GM18499 (cell line): ENCODE data around the gene SH3PXD2A.

Experiments
- ATAC-seq: cut with Tn5 transposase; IDR thresholded peaks from one replicate; pipeline ENCODE4 v1.9.1; 2021; ENCODE audit warnings: moderate number of reproducible peaks; ENCODE audit not compliant: insufficient read depth, unreplicated experiment

Gene SH3PXD2A

DNA sequence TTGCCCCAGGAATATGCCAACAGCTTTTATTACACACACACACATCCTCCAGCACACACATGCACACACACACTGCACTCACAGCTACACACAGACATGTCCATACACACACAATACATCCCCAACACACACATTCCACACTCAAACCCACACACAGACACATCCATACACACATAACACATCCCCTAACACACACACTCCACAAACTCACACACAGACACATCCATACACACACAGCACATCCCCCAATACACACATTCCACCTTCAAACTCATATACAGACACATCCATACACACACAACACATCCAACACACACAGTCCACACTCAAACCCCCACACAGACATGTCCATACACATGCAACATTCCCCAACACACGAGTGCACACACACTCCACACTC lies 19.1 kb downstream of the SH3PXD2A start:
- ATAC-seq = no peak

DNA sequence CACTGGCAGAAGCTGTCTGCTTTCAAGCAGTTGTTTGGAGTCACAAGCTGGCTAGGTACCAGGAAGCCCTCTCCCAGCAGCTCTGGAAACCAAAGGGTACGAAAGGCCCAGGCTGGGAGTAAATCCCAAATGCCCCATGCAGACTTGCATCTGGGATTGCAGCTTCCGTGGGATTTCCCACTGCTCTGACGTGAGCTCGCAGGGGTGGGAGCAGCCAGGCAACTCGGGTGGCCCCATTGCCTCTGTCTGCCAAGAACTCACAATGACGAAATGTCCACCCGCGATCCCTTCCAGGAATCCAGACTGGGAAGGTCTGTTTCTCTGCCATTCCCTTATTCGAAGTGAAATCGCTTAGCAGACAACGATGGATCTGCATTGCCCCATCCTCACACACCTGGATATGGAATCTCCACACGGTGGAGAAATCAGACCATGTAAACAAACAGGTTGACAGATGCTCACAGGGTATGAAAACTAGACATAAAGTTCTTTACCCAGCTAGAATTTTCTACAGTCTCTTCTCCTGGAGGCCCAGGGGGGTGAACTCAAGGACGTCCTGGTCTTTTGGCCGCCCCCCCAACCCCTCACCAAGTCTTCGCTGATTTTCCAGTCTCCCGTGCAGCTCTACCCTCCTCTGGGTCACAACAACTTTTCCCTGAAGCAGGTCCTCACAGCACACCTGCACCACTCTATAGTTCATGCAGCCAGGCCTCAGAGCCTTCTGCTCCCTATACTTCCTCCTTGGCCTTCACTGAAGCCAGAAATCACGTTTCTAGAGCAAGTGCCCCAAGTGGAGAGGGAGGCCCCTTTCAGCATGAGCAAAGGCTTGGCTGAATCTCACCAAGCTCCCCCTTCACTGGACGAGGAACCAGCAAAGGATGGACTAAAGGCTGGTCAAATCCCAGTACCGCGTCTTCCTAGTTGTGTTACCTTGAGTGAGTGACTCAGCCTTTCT lies 20.0 kb downstream of the SH3PXD2A start:
- ATAC-seq = no peak

DNA sequence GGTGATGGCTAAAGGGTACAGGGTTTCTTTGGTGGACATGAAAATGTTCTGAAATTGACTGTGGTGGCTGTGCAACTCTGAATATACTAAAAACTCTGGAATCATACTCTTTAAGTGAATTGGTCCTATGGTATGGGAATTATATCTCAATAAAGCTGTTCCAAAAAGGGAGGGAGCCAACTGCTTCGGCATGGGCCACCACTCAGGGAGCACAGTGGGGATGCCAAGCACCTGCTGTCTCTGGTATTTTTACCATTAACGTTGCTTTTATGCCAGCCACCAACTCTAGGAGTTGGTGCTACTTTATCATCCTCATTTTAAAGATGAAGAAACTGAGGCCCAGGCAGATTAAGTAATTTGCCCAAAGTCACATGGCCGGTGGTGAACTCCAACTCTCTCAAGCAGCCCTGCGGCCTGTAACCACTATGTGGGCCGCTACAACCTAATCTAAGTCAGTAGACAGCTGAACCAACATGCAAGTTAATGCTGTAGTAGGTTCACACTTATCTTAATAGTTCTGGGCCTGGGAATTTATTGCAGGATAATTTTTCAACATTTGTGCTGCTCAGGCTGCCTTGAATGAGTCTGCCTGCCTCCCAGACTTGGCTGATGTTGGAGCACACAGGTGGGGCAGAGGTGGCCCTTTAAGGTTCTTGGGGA lies 20.8 kb downstream of the SH3PXD2A start:
- ATAC-seq = no peak

DNA sequence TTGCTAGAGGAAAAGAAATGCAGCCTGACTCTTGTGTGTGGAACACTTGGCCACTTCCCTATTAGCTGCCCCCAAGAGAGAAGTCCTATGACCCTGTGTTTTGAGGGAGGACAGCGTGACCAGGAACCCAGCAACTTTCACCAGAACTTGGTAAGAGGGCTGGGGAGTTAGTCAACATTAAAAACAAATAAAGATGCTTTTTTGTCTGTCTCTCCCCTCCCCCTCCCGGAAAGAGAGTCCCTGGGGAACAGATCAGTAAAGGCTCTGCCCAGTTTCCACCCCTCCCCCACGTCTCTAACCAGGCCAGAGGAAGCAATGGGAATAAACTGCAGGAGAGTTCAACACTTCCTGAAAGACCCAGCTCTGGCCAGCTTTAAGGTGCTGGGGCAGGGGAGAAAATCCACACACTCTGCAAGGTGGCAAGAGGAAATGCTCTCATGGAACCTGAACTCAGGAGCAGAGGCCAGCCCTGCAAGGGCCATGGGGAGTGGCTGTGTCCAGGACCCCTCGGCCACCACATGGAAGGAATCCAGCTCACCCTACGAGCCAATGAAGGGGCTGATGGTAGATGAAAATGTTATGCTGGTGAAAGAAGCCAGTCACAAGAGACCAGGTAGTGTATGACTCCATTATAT lies 21.5 kb downstream of the SH3PXD2A start:
- ATAC-seq = no peak

DNA sequence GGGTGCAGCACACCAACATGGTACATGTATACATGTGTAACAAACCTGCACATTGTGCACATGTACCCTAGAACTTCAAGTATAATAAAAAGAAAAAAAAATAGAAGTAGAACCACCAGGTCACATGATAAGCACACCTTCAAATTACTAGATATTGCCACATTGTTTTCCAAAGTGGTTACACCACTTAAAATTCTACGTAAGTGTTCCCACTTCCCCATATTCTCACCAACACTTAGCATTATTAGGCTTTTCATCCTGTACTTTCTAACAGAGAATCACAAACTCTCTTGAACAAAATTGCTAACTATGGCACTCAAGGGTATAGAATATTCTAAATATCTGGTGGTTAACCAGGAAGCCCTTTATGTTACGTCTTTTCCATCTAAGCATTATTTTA lies 22.6 kb downstream of the SH3PXD2A start:
- ATAC-seq = no peak

DNA sequence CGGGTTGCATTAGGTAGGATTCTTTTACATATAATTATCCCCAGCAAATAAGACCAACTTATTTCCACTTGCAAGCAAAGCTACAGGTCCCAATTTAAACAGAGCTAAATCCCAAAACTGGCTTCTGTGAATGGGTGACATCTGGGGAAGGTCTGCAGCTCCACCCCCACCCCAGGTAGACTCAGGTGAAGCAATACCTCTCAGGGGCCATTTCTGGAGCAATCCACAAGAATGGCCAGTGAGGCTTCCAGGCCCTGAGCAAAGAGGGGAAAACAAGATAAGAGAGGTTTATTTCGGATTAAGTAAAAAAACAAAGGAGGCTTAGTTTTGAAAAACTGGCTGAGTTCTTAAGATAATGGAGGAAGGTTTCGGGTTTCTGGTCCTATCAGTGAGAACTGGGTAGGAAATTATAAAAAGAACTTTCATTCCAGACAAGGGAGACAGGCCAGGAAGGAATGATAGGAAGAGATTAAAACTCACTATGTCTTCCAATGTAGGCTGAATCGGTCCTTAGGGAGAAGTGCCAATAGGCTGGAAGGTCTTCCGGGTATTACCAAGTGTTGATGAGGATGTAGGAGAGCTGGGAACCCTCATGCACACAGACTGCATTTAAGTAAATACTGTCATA lies 25.4 kb downstream of the SH3PXD2A start:
- no peak for ATAC-seq

DNA sequence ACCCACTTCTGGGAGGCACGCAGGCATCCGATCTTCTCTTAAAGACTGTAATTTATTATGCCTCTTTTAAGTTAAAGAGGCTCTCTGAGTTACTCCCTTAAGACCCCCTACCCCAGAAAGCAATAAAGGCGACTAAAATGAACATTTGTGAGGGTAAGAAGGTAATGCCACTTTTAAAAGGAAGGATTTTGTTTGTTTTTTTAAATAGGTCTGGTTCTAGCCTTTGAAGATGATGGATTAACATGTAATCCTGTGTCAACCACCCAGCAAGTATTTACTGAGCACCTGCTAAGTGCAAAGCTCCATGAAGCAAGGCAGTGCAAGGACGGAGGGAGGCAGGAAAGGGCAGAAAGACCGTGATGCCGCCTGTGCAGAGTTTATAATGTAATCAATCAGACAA lies 26.1 kb downstream of the SH3PXD2A start:
- ATAC-seq = no peak

DNA sequence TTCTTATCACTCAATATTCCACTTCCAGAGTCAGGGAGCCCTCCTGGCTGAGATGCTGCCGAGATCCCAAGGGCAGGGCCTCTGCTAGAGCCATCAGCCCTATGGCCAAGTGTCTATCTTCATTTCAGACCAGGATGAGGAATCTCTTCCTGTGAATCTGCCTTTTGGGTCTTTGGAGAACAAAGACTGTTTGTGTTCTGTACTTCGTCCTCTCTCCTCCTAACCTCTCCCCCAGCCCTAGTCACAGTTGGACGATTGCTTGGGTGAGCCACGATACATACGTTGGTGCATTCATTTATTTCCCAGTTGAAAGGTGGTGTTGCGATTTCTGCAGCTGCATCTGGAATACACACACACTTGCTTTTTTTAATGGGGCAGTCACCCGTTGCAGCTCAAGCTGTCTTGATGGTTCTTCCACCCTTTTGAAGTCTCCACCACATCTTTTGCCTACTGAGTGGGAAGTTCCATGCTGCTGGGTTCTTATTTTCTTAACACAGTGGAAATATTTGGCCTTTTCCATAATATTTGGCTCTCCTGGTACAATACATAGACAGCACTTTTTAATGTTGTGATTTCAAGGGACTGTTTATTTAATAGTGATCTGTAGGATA lies 26.7 kb downstream of the SH3PXD2A start:
- ATAC-seq = no peak

DNA sequence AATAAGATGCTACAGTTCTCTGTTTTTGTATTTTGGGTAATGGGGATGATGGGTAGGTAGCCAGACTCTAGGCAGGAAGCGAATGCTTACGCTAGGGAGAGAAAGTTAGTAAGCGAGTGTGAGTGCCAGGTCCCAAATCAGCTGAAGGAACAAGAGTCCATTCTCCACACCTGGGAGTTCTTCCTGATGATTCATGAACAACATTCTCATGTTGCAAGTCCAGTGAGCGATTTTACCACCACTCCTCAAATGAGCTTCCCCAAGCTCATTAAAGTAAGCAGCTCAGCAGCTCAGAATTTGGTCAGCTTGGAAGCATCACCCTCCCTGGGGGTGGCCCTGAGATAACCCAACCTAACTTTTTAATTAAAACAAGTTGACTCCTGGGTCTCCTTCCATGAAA lies 27.3 kb downstream of the SH3PXD2A start:
- ATAC-seq = no peak

DNA sequence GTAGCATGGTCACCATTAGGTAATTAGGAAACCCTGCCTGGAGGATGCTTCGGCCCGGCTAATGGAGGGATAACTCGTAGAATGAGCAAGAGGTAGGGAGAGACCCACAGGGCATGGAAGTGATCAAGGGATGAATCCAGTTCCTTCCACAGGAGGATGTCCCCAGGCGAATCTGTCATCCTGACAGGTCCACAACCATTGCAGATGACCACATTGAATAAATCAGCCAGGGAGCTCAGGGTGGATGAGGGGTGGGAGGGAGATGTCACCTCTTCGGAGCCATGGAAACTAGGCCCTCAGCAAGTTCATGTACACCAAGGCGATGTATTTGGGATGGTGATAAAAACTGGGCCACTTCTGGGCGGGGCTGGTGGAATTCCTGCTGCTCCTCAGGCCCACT lies 28.5 kb downstream of the SH3PXD2A start:
- ATAC-seq = no peak

DNA sequence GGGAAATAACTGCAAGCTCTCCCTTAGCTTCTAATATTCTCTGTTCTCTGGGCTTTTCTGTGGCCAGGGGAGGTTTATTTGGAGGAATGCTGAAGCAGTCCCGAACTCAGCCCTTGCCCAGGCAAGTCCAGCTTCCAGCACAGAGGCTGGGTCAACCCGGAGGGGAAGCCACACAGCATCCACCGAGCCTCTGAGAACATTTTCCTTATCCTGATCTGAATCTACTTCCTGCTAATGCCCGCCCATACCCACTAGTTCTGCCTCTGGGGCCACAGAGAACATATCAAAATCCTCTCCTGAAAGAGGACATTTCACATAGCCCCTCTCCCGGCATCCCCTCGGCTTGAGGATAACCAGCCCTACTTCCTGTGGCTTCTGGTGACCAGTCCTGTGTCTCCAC lies 31.1 kb downstream of the SH3PXD2A start:
- ATAC-seq = no peak

DNA sequence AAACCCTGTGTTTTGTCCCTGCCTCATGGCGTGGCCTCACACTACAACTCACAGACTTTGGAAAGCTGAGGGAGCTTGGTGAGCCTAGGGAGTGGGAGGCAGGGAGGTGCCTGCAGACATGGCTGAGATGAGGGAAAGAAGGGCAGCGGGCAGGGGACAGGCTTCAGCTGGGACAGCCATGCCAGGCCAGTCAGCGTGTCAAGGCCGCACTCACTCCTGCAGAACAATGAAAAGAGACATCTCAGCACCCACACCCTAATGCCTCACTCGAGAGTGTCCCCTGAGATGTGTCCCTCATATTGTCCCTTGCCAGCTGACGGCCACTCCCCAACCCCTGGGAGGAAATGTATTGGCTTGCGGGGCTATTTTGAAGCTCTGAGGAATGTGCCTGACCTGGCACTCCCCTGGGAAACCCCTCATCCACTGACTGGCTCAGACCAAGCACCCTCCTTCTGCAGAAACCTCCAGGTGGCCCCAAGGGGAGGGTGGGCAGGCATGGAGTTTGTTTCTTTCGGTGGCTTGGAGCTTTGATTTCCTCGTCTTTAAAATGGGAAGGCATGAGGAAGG lies 31.6 kb downstream of the SH3PXD2A start:
- ATAC-seq = no peak

DNA sequence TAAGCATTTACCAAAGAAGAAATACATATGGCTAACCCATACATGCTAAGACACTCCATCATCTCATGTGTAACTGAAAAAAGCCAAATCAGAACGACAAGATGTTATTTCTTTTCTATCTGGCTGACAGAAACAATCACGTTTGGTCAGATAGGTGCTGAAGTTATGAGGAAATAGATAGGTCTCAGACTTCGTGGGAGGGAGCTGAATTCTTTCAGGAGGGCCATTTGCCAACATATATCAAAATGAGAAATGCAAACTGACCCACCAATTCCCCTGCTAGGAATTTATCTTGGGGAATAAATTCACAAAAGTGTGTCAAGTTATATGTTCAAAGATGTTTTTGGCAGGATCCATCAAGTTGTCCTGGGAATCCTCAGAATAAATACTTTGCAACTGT lies 32.6 kb downstream of the SH3PXD2A start:
- no peak for ATAC-seq

DNA sequence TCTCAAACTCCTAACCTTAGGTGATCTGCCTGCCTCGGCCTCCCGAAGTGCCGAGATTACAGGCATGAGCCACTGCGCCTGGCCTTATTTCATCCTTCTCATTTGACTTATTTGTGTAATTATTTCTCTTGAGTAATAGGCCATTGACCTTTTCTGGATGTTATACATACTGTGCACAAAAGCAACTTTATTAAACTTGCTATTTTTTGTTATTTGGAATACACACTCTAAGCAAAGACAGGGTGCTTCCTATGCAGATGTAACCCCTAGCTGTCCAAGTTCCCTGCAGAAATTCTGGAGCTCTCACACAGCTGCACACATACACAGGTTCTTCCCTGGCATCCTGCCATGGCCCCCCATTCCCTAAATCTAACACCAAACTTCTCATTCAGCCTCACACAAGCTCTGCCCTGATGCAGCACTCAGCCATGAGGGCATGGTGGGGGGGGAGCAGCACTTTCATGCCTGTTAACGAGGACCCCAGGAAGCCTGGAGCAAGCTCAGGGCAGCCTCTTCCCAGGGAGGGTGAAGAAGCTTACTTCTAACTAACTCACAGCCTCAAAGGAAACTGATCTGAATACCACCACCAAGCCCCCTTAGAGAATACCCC lies 33.2 kb downstream of the SH3PXD2A start:
- no peak for ATAC-seq

DNA sequence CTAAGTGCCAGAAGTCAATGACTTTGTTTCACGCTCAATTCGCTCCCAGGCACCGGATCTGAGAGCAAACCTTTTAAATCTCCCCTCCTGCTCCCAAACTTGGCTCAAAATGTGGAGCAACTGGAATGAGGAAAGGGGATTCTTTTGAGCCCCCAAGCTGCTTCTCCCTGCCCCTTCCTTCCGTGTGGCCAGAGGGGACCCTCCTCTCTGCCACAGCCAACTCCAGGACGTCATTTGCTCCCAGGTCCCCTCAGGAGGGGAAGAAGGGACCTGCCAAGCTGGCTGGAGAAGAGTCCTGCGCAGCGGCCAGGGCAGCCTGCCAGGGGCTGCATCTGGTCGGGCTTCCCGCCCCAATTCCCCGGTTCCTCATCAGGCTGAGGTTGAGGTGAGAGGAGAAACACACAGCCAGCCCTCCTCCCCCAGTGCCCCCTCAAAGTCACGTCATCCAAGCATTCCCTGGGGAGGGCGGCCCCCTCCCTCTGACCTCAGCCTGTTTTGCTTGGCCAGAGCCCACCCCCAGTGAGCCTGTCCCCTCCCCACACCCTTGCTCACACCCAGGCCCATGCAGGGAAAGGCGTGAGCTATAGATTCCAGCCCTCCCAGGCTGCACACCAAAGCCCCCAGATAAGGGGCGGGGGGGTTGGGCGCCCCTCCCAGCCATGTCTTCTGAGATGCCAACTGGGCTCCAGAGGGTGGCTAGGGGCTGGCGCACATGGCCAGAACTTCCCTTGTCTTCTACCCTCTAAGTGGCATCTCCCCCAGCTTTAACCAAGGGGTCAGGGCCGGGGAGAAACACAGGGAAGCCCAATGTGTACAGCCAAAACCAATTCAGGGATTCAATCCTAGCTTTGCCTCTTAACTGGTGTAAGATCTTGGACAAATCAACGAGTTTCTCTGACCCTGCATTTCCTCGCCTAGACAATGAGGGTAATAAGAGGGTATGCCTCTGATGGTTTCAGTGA lies 35.0 kb downstream of the SH3PXD2A start:
- ATAC-seq = no peak

DNA sequence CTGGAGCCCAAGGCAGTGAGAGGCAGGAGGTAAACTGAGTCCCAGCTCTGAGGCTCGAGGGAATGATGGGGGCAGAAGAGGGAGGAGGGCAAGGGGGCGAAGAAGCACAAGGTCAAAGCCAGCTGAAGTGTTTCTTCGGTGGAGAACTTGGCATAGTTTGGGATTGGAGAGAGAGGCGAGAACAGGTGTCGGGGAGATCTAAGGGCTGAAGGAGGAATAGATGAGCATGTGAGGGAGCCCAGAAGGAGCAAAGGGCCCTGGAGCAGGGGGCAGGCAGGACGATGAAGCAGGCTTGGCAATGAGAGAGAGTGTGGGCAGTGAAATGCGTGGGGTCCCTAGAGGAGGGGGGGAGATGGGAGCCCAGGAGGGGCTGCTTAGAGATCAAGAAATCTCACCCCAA lies 35.9 kb downstream of the SH3PXD2A start:
- no peak for ATAC-seq

DNA sequence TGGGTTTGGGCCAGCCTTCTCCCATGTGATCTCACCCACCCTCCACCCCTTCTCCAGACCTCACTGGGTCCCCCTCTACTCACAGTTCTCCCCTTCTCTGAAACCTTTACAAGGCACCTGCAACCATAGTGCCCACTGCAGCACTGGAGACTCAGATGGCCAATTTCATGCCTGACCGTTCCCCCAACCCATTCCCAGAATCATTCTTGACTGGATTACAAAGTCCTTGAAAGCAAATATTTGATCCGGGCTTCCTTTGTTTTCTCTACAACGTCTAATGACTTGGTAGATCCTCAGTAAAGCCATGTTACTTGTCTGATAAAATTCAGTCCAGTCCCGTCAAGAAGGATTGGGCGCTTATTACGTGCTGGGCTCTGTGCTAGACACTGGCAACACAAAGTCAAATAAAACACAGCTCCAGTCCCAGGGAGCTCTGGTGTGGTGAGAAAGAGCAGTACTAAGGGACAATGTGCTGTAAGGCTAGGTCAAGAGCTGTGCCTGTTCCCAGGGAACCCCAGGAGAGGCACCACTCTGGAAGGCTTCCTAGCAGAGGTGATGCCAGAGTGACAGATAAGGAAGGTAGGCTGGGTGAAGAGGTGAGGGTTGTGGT lies 36.5 kb downstream of the SH3PXD2A start:
- no peak for ATAC-seq

DNA sequence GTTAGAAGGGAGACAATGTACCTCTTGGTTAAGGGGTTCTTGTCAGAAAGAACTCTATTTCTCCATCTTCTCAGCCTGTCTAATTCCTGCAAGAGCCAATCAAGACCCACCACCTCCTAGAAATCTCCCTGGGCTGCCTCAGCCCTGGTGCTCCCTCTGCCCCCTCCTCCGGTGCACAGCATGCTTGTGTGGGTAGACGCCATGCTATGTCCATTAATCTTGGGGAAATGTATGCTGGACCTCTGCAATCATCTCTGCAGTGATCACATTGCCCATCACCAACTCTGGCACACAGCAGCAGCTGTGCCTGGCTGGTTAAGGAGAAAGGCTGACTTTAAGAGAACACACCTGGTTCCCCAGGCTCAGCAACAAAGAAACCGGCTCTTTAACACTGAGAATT lies 37.3 kb downstream of the SH3PXD2A start:
- no peak for ATAC-seq
